GM12864 (cell line): ENCODE data around the gene EHF.

Source experiments
- DNase-seq: peaks from one replicate; pipeline ENCODE4 v3.0.0-alpha.2; 2011; ENCODE audit warnings: low read depth
- H3K4me3 ChIP-seq: 2 replicates; pipeline ENCODE4 v1.5.1; 2011; ENCODE audit warnings: mild to moderate bottlenecking, low read depth, low read length, control low read depth
- TF ChIP-seq, protein P1 (sequence below): IDR thresholded peaks from 2 replicates; pipeline ENCODE4 v1.5.1; 2011; ENCODE audit warnings: low read depth, mild to moderate bottlenecking, moderate library complexity, low read length, control low read depth, inconsistent platforms; ENCODE audit errors: missing control alignments

Gene EHF

DNA sequence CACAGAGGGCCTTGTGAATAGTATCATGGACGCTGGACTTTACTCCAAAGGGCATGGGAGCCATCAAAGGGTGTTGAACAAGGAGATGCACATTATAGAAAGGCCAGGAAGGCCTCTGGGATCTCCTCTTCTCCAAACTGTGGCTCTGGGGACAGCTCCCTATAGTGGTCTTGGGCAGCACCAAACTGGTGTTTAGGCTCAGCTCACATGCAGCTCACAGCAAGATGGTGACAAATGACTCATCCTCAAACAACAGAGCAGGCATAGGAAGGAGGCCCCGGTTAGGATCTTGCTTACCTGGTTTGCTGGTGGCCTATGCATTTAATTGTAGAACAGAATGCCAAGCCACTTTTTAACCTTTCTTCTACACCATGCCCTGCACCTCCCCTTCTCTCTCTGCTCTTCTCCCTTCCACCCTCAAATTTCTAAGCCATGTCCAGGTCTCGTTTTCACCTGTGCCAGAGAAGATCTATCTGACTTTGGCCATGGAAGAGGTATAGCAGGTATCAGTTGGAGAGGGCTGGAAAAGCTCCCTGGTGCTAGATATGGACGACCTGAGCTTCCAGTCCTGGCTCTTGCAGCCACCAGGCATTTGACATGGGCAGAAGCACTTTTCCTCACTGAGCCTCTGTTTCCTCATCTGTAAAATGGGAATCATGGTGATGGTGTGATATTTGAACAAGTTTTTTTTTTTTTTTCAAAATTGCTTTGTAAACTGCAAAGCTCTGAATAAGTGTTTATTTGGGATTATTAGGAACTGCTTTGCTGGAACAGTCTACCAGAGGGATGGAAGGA, 14.4 kb upstream of the EHF start:
- DNase-seq, result no peak
- TF ChIP-seq, protein P1, sequence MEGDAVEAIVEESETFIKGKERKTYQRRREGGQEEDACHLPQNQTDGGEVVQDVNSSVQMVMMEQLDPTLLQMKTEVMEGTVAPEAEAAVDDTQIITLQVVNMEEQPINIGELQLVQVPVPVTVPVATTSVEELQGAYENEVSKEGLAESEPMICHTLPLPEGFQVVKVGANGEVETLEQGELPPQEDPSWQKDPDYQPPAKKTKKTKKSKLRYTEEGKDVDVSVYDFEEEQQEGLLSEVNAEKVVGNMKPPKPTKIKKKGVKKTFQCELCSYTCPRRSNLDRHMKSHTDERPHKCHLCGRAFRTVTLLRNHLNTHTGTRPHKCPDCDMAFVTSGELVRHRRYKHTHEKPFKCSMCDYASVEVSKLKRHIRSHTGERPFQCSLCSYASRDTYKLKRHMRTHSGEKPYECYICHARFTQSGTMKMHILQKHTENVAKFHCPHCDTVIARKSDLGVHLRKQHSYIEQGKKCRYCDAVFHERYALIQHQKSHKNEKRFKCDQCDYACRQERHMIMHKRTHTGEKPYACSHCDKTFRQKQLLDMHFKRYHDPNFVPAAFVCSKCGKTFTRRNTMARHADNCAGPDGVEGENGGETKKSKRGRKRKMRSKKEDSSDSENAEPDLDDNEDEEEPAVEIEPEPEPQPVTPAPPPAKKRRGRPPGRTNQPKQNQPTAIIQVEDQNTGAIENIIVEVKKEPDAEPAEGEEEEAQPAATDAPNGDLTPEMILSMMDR, result no peak
- no peak overlapping the region for H3K4me3 ChIP-seq

DNA sequence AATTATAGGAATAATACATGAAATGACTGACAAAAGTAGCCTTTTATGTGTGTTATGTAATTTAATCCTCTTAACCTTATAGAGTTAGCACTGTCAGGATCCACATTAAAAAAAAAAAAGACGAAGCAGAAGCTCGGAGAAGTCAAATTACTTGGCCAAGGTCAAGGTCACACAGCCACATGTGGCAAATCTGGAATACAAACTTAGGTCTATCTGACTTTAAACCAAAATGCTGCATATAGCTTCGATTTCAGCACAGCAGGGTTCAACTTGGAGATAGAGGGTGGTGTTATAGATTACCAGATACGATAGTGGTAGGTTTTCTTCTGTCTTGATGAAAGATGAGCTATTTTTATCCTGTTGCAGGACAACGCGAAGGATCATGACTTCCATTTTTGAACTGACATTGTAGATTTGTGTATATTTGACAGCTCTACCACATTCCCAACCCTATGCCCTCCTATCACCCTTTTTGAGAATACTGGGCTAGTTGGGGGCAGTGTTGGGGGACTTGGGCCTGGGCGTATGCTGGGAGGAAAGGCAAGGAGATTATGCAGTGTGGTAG, 11.6 kb upstream of the EHF start:
- no peak for DNase-seq
- H3K4me3 ChIP-seq, result no peak overlapping the region
- TF ChIP-seq, protein P1, result no peak

DNA sequence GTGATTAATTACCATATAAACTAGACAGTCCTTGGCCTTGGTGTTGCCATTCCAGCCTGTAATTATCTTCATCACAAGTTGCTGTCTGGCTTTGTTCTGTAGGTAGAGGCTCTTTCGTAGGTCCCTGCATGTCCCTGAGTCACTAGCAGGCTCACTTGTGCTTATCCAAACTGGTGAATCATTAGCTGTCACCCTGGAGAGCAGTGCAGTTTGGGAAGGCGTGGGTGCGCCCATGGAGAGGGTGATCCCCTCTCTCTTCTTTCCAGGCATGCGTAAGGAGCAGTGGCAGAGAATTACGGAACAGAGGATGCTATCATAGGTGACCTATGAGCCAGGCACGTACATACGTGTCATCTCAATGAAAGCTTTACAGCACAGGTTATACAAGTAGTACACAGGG, 11.0 kb upstream of the EHF start:
- no peak overlapping the region for H3K4me3 ChIP-seq
- TF ChIP-seq, protein P1, result no peak
- no peak for DNase-seq

DNA sequence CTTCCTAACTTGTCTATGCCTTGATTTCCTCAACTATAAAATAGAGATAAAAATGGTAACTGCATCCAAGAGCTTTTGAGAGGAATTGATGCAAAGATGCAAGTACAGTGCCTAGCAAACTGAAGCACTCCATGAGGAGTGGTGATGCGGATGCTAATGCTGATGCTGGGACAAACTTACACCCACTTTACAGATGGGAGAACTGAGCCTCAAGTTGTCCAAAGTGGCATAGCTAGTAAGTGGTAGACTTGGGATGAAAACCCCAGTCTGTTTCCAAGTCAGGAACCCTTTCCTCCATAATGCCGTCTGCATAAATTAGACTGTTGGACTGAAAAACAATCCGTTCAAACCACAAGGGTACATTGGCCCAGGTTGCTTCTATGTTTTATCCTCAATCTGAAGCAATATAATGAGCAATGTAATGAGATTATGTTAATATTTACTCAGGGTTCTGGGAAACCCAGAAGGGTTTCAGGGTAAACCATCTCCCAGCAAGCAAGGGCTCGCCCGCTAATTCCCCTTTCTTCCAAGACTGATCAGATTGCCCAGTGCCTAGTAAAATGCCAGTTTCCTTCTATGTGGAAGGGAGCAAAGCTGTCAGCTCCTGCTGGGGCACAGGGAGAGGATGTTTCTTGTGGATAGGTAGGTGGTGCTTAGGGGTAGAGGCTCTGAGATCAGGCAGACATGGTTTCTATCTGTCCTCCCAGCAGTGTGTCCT, 10.4 kb upstream of the EHF start:
- no peak overlapping the region for H3K4me3 ChIP-seq
- TF ChIP-seq, protein P1, result no peak
- no peak for DNase-seq

DNA sequence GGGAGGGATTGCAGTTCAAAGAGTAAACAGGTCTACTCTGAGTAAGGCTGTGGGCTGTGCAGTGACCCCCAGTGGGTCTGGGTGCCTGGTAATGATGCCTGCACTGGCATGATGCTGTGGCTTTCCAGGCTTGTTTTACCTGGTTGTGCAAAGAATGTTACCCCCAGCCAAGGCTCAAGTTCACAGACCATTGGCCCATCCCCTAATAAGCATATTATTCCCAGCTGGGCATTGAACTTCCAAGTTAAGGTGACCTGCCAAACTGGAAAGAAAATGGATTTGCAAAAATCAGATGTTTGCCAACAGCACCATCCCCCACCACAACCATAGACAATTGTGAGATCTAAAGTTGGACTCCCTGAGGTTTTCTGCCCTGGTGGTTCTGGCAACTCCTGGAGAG, 7.9 kb upstream of the EHF start:
- TF ChIP-seq, protein P1, result no peak
- no peak overlapping the region for H3K4me3 ChIP-seq

DNA sequence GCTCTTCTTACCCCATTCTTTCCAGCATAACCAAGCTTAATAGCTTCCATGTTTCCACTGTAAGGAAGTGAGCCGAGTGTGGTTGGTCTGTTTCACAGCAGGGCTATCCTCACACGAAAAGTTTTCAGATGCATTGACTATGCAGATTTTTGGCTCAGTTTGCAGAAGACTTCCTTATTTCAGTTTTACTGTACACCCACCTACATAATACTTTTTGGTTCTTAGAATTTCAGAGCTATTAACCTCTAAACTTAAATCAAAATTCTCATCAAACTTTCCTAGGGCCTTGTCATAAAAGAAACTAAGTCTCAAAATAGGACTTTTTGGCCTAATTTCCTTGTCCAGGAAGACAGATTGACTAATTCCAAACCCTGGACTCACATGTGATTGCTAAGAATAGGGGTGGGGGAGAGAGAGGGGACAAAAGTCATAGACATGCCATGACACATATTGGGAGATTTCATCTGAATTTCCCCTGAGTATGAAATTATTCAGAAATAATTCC, 7.3 kb upstream of the EHF start:
- H3K4me3 ChIP-seq, result no peak overlapping the region
- DNase-seq, result peak; percentile 45
- TF ChIP-seq, protein P1, result no peak

More for the DNA sequence above, 7.9 kb upstream of the EHF start:
- DNase-seq, result no peak
